ENCODE results near the gene SSR1. TPM values are rescaled to one million over a fixed set of nuclear protein-coding genes. Genes with fewer than 3 reads are reported as not detected.

Gene SSR1
- total RNA-seq, 6 experiments from 2014 or later: 60.8 to 110 (median 90.5) TPM

- Histone ChIP-seq H3K27me3 (no peaks in the 10 kb centered on the region), H3K9me3 (no peaks in the 10 kb centered on the region), H3K4me1 (no peaks in the 10 kb centered on the region), H3K27ac (no peak overlapping the region), H3K4me3 (no peak overlapping the region), H3K36me3 (peaks cover 14 to 90% (median 47%) of the 10 kb centered on the region in 4 donors)
- DNase-seq: no peak
- TF ChIP-seq CTCF (IDR thresholded peaks at IDR 0.05) (no peak), POLR2A (IDR thresholded peaks at IDR 0.05) (no peak)
- intact Hi-C loops (cut with DNase I): loop anchor here in 1 of 2 donors (10.0 kb wide), 1 partner anchor 318 kb away; no protein-coding TSS in a partner anchor
- WGBS (ENCODE audit: insufficient coverage, low coverage, low lambda C conversion rate, missing lambda C conversion rate): 97% methylated on average over 2 of the region's 2 CpGs
- ATAC-seq: no peak
Measured at GRCh38 chr6:7296602-7297001, 16.4 kb downstream of the SSR1 start.

GRCh38 chr6:7295916-7296315, 17.1 kb downstream of the SSR1 start:
- 74% methylated on average over 3 of the region's 3 CpGs for WGBS (ENCODE audit: insufficient coverage, low coverage, low lambda C conversion rate, missing lambda C conversion rate)
- intact Hi-C loops (cut with DNase I): loop anchor here in 1 of 2 donors (10.0 kb wide), 1 partner anchor 319 kb away; no protein-coding TSS in a partner anchor
- Histone ChIP-seq H3K27ac (no peak overlapping the region), H3K36me3 (peaks cover 9 to 89% (median 42%) of the 10 kb centered on the region in 4 donors), H3K4me3 (no peak overlapping the region), H3K4me1 (no peaks in the 10 kb centered on the region), H3K27me3 (no peaks in the 10 kb centered on the region), H3K9me3 (no peaks in the 10 kb centered on the region)
- DNase-seq (no peak), ATAC-seq (no peak)
- TF ChIP-seq CTCF (IDR thresholded peaks at IDR 0.05): no peak
- TF ChIP-seq POLR2A (IDR thresholded peaks at IDR 0.05): no peak

- no peak for DNase-seq
- intact Hi-C loops (cut with DNase I): loop anchor here in 1 of 2 donors (10.0 kb wide), 1 partner anchor 322 kb away; no protein-coding TSS in a partner anchor
- TF ChIP-seq CTCF (IDR thresholded peaks at IDR 0.05) (no peak), POLR2A (IDR thresholded peaks at IDR 0.05) (no peak)
- no peak for ATAC-seq
- Histone ChIP-seq H3K27me3 (no peaks in the 10 kb centered on the region), H3K27ac (no peak overlapping the region), H3K4me1 (no peaks in the 10 kb centered on the region), H3K4me3 (no peak overlapping the region), H3K36me3 (peaks cover 9 to 90% (median 40%) of the 10 kb centered on the region in 4 donors), H3K9me3 (no peaks in the 10 kb centered on the region)
- 69% methylated on average over 6 of the region's 6 CpGs for WGBS (ENCODE audit: insufficient coverage, low coverage, low lambda C conversion rate, missing lambda C conversion rate)
Measured at GRCh38 chr6:7292596-7293255, 20.3 kb downstream of the SSR1 start.

GRCh38 chr6:7290079-7290478, 22.9 kb downstream of the SSR1 start:
- Histone ChIP-seq H3K27me3 (no peaks in the 10 kb centered on the region), H3K9me3 (no peaks in the 10 kb centered on the region), H3K27ac (no peak overlapping the region), H3K4me1 (no peaks in the 10 kb centered on the region), H3K4me3 (no peak overlapping the region), H3K36me3 (peaks cover 0 to 74% (median 29%) of the 10 kb centered on the region in 4 donors)
- WGBS (ENCODE audit: insufficient coverage, low coverage, low lambda C conversion rate, missing lambda C conversion rate): 78% methylated on average over 1 of the region's 1 CpG
- intact Hi-C loops (cut with DNase I): loop anchor here in 1 of 2 donors (10.0 kb wide), 1 partner anchor 325 kb away; no protein-coding TSS in a partner anchor
- ATAC-seq (no peak), DNase-seq (no peak)
- TF ChIP-seq CTCF (IDR thresholded peaks at IDR 0.05) (no peak), POLR2A (IDR thresholded peaks at IDR 0.05) (no peak)

Measured in right lobe of liver (tissue), 6 donors.